Upper lobe of right lung (tissue), 1 donor: ENCODE data around the gene IRF2BPL. TPM values are rescaled to one million over a fixed set of nuclear protein-coding genes. Genes with fewer than 3 reads are reported as not detected.
A peak's percentile ranks its signal among the peaks of the same experiment; 100 is the strongest.

ENCODE experiments used
- ATAC-seq: fragments of 200-7000 bp; cut with Tn5 transposase; one replicate; pipeline ENCODE4 v1.9.1; 2020; ENCODE audit warnings: mild to moderate bottlenecking, moderate library complexity
- DNase-seq: peaks from one replicate; pipeline ENCODE4 v3.0.0-alpha.2; 2020
- H3K27ac ChIP-seq: fragments of 200-600 bp; one replicate; pipeline ENCODE4 v1.8.0; 2022
- H3K27me3 ChIP-seq: fragments of 200-600 bp; one replicate; pipeline ENCODE4 v1.8.0; 2022; ENCODE audit warnings: mild to moderate bottlenecking
- H3K36me3 ChIP-seq: fragments of 200-600 bp; one replicate; pipeline ENCODE4 v1.8.0; 2022
- H3K4me1 ChIP-seq: fragments of 200-600 bp; one replicate; pipeline ENCODE4 v1.8.0; 2022
- H3K4me3 ChIP-seq: fragments of 200-600 bp; one replicate; pipeline ENCODE4 v1.8.0; 2022; ENCODE audit warnings: mild to moderate bottlenecking
- H3K9me3 ChIP-seq: fragments of 200-600 bp; one replicate; pipeline ENCODE4 v1.8.0; 2022
- intact Hi-C: fragments of 100-400 bp; cut with DNase I; formaldehyde crosslinking; loops from one replicate; pipeline ENCODE4 v1.11.0; 2022
- total RNA-seq: library from RNA; stranded (reverse); fragmentation: NEBNext Ultra II Directional; extraction: Animal tissue kit (Norgen Biotek cat#: 25700); gene quantifications from one replicate; pipeline ENCODE4 v1.2.1, GENCODE V29; 2021
- TF ChIP-seq, protein P1 (sequence below): fragments of 200-600 bp; IDR thresholded peaks from one replicate; pipeline ENCODE4 v1.8.0; 2022; ENCODE audit warnings: antibody characterized with exemption
- donor health status: DM: no; HTN: yes; CAD: no; lungs with severe emphysema.

Gene IRF2BPL
- total RNA-seq, 1 donor from 2014 or later = 50.6 TPM

- Histone ChIP-seq H3K36me3 (no peaks in the 10 kb centered on the region), H3K27me3 (no peaks in the 10 kb centered on the region), H3K4me1 (no peaks in the 10 kb centered on the region), H3K27ac (no peak overlapping the region), H3K4me3 (no peak overlapping the region), H3K9me3 (no peaks in the 10 kb centered on the region)
- no peak for DNase-seq
- TF ChIP-seq, protein P1, sequence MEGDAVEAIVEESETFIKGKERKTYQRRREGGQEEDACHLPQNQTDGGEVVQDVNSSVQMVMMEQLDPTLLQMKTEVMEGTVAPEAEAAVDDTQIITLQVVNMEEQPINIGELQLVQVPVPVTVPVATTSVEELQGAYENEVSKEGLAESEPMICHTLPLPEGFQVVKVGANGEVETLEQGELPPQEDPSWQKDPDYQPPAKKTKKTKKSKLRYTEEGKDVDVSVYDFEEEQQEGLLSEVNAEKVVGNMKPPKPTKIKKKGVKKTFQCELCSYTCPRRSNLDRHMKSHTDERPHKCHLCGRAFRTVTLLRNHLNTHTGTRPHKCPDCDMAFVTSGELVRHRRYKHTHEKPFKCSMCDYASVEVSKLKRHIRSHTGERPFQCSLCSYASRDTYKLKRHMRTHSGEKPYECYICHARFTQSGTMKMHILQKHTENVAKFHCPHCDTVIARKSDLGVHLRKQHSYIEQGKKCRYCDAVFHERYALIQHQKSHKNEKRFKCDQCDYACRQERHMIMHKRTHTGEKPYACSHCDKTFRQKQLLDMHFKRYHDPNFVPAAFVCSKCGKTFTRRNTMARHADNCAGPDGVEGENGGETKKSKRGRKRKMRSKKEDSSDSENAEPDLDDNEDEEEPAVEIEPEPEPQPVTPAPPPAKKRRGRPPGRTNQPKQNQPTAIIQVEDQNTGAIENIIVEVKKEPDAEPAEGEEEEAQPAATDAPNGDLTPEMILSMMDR = no peak
- no peak for ATAC-seq
- intact Hi-C loops = no loop called here
These were observed 42.3 kb downstream of the IRF2BPL start for GRCh38 chr14:76986231-76986565.

DNA sequence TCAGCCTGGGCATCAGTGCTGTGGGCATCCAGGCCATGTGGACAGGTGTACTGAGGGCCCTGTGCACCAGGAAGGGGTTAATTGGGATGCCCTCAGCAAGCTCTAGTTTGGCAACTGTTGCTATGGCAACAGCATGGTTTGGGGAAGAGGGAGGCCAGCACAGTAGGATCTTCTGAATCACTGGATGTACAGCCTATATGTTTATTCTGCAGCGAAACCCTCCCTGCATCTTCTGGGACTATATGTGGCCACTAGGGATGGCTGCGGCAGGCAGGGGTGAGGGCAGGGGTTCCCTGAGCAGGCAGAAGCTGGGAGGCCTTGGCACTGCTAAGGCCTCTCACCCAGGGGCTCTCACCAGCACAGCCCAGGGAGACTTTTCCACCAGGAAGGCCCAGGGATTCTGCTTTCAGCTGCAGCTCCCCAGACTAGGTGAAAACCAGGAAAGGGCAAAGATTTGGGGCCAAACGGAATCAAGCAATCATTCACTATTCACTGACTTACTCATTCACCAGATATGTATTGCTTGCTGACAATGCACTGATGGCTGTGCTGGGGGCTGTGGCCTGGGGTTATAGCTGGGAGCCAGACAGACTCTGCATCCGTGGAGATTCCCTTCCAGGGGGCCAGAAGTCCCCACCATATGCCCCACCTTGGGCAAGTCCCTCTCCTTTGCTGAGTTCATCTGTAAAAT, 42.8 kb downstream of the IRF2BPL start:
- H3K27me3 ChIP-seq = no peaks in the 10 kb centered on the region
- no peaks in the 10 kb centered on the region for H3K9me3 ChIP-seq
- DNase-seq = no peak
- H3K27ac ChIP-seq = no peak overlapping the region
- H3K4me1 ChIP-seq = no peaks in the 10 kb centered on the region
- TF ChIP-seq, protein P1 = no peak
- intact Hi-C loops = no loop called here
- no peak overlapping the region for H3K4me3 ChIP-seq
- H3K36me3 ChIP-seq = no peaks in the 10 kb centered on the region
- ATAC-seq = peak; percentile 13

DNA sequence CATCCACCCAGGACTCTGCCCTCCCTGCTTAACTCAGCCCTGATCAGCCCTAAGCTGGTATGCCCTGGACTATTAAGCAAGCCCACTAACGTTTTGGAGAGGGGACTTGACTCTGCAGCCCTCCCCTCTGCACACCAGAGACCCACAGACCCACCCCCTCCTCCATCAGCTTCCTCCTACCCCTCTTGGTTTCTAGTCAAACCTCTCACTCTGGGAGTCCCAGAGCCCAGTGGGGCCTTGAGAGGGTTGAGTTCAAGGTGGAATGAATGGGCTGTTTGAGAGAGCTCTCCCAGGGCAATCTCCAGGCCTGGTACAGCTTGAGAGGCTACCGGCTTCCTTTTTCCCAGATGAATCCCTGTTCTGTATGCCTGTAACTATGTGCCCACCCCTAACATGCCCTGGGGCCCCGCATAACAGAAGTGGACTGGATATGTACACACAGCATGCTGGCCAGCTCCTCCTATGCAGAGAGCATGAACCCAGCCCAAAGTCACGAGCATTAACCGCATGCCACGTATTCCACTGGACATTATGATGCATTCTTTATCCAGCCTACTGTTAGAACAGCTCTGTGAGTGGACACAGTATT, 43.6 kb downstream of the IRF2BPL start:
- no peaks in the 10 kb centered on the region for H3K36me3 ChIP-seq
- ATAC-seq (peak; percentile 42), DNase-seq (no peak)
- H3K27me3 ChIP-seq = no peaks in the 10 kb centered on the region
- no peaks in the 10 kb centered on the region for H3K9me3 ChIP-seq
- H3K27ac ChIP-seq = no peak overlapping the region
- no peaks in the 10 kb centered on the region for H3K4me1 ChIP-seq
- no peak overlapping the region for H3K4me3 ChIP-seq
- intact Hi-C loops = no loop called here
- TF ChIP-seq, protein P1 = no peak

DNA sequence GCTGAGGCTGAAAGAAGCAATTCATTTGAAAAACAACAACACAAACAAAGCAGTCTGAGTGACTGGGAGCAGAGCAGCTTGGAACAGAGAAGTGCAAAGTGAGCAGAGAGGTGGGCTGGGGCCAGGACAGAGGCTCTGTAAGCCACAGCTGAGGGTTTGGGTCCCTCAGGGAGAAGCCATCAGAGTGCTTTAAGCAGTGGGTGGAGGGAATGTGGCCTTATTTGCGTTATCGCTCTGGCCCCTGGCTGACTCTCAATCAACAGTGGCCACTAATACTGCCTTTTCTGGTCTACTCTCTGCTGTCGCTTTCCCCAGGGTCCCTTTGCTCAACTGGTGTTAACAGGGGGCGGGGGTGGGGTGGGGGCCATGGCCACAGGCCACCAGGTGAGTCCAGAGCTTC, 44.2 kb downstream of the IRF2BPL start:
- TF ChIP-seq, protein P1 = no peak
- Histone ChIP-seq H3K27me3 (no peaks in the 10 kb centered on the region), H3K9me3 (no peaks in the 10 kb centered on the region), H3K36me3 (no peaks in the 10 kb centered on the region), H3K4me3 (no peak overlapping the region), H3K4me1 (no peaks in the 10 kb centered on the region), H3K27ac (no peak overlapping the region)
- intact Hi-C loops = no loop called here
- DNase-seq (no peak), ATAC-seq (no peak)

GRCh38 chr14:76981670-76982069, 46.8 kb downstream of the IRF2BPL start:
- Histone ChIP-seq H3K4me3 (no peak overlapping the region), H3K27me3 (no peaks in the 10 kb centered on the region), H3K9me3 (no peaks in the 10 kb centered on the region), H3K36me3 (no peaks in the 10 kb centered on the region), H3K27ac (no peak overlapping the region), H3K4me1 (peaks cover 4% of the 10 kb centered on the region)
- intact Hi-C loops = no loop called here
- ATAC-seq = no peak
- TF ChIP-seq, protein P1 = no peak
- DNase-seq = no peak
